ENCODE data around the gene PTPRD. TPM values are rescaled to one million over a fixed set of nuclear protein-coding genes. Genes with fewer than 3 reads are reported as not detected.

PTPRD gene
- total RNA-seq, 1 experiment from 2014 or later = 0.02 TPM

GRCh38 chr9:8778356-8778755 is 1834.4 kb downstream of the PTPRD start:
- intact Hi-C loops (cut with micrococcal nuclease) = no loop called here
- H3K4me3 ChIP-seq (replicated peaks in 1 of 2; ENCODE audit: low read depth in 1 of 2, low read length in 2 of 2) = no peak overlapping the region
- H3K9ac ChIP-seq (ENCODE audit: low read length) = no peak overlapping the region
- no peaks in the 10 kb centered on the region for H4K20me1 ChIP-seq (ENCODE audit: insufficient read depth)
- ATAC-seq (no peak), DNase-seq (ENCODE audit: low read depth, low spot score) (no peak)
- no peaks in the 10 kb centered on the region for H3K36me3 ChIP-seq (ENCODE audit: control insufficient read depth in 1 of 2, insufficient read depth in 2 of 2, low read length in 2 of 2)
- TF ChIP-seq SIN3A (IDR thresholded peaks at IDR 0.05; ENCODE audit: low read depth) (no peak), YY1 (IDR thresholded peaks at IDR 0.05; ENCODE audit: extremely low read depth, insufficient replicate concordance, low read depth, low read length) (no peak), REST (IDR thresholded peaks at IDR 0.05; ENCODE audit: low read depth) (no peak), CBX3 (IDR thresholded peaks at IDR 0.05; ENCODE audit: low read depth) (no peak), ZNF274 (IDR thresholded peaks at IDR 0.05; ENCODE audit: low read depth, low read length) (no peak), FOSL1 (IDR thresholded peaks at IDR 0.05; ENCODE audit: low read depth) (no peak), CTCF (IDR thresholded peaks at IDR 0.05 in 2 of 3, conservative IDR thresholded peaks at IDR 0.05 in 1 of 3; ENCODE audit: borderline replicate concordance in 1 of 3, insufficient read depth in 1 of 3, low read depth in 2 of 3, low read length in 2 of 3) (no peak), SP1 (IDR thresholded peaks at IDR 0.05; ENCODE audit: low read depth) (no peak), ZFX (IDR thresholded peaks at IDR 0.05) (no peak), TCF7L2 (IDR thresholded peaks at IDR 0.05; ENCODE audit: borderline replicate concordance, extremely low read depth, insufficient read depth, insufficient read length) (no peak), ZBTB33 (IDR thresholded peaks at IDR 0.05; ENCODE audit: extremely low read depth, insufficient replicate concordance, low read length) (no peak), SRF (IDR thresholded peaks at IDR 0.05; ENCODE audit: low read depth) (no peak), POLR2AphosphoS5 (IDR thresholded peaks at IDR 0.05; ENCODE audit: low read depth, low read length) (no peak), EZH2 (IDR thresholded peaks at IDR 0.05) (no peak), MAX (IDR thresholded peaks at IDR 0.05) (no peak), JUND (IDR thresholded peaks at IDR 0.05) (no peak), RAD21 (IDR thresholded peaks at IDR 0.05; ENCODE audit: low read depth) (no peak)
- no peaks in the 10 kb centered on the region for H3K9me2 ChIP-seq (ENCODE audit: insufficient read depth)
- no peak overlapping the region for H3K4me2 ChIP-seq (ENCODE audit: low read length)
- H3K27ac ChIP-seq (ENCODE audit: low read depth, low read length) = no peak overlapping the region
- peaks cover 3 to 35% of the 10 kb centered on the region in 2 experiments; a peak in 2 of 4 replicates for H3K9me3 ChIP-seq (ENCODE audit: control insufficient read depth in 1 of 2, insufficient read depth in 1 of 2, low read depth in 1 of 2, low read length in 2 of 2)
- H2AFZ ChIP-seq (ENCODE audit: low read depth, low read length, poor library complexity, severe bottlenecking) = no peak overlapping the region
- CTCF ChIA-PET = no interaction called here
- BruUV-seq (replicated peaks) = no TSS peak
- H3K79me2 ChIP-seq (ENCODE audit: insufficient read depth, low read length) = no peaks in the 10 kb centered on the region
- RAD21 ChIA-PET (ENCODE audit: low non-redundant PET in 1 of 2, low total read pairs in 2 of 2, uncharacterized antibody in 2 of 2, unreplicated experiment in 2 of 2) = no interaction called here
- POLR2A ChIA-PET = no interaction called here
- H3K4me1 ChIP-seq (ENCODE audit: control insufficient read depth in 1 of 2, insufficient read depth in 2 of 2, low read length in 2 of 2) = no peaks in the 10 kb centered on the region
- H3K27me3 ChIP-seq (ENCODE audit: insufficient read depth, low read length) = no peaks in the 10 kb centered on the region
